ENCODE results near the gene PFKFB2.

- TF ChIP-seq CTCF (IDR thresholded peaks at IDR 0.05): no peak
- TF ChIP-seq POLR2A (IDR thresholded peaks at IDR 0.05): no peak
These were observed 47.0 kb upstream of the PFKFB2 start for GRCh38 chr1:207006083-207006482.
